KMS-11 (cell line): Measurements from ENCODE around the gene DAAM1.

Source experiments
- H2AFZ ChIP-seq: fragments of 200-600 bp; sonication (generic); 2 replicates; pipeline ENCODE4 v1.6.1; 2016; ENCODE audit warnings: antibody characterized with exemption, mixed run types, low read depth
- H3K27ac ChIP-seq: fragments of 200-600 bp; sonication (generic); 2 replicates; pipeline ENCODE4 v1.6.1; 2016; ENCODE audit warnings: mild to moderate bottlenecking, mixed run types
- H3K27me3 ChIP-seq: fragments of 200-600 bp; sonication (generic); 2 replicates; pipeline ENCODE4 v1.6.1; 2017; ENCODE audit warnings: mild to moderate bottlenecking, low read depth, mixed run types, moderate library complexity; ENCODE audit not compliant: insufficient read depth
- H3K36me3 ChIP-seq: fragments of 200-600 bp; sonication (generic); 2 replicates; pipeline ENCODE4 v1.6.1; 2017; ENCODE audit warnings: mild to moderate bottlenecking, mixed run types; ENCODE audit not compliant: insufficient read depth
- H3K4me1 ChIP-seq: fragments of 200-600 bp; sonication (generic); 2 replicates; pipeline ENCODE4 v1.6.1; 2016; ENCODE audit warnings: mild to moderate bottlenecking, low read depth, mixed run types; ENCODE audit not compliant: poor library complexity, severe bottlenecking
- H3K4me2 ChIP-seq: fragments of 200-600 bp; sonication (generic); 2 replicates; pipeline ENCODE4 v1.7.0; 2016; ENCODE audit warnings: mild to moderate bottlenecking, mixed run types
- H3K4me3 ChIP-seq: fragments of 200-600 bp; sonication (generic); IDR thresholded peaks from 2 replicates; pipeline ENCODE4 v1.6.1; 2017; ENCODE audit warnings: low read depth, low read length, mixed read lengths; ENCODE audit not compliant: insufficient read depth
- H3K79me2 ChIP-seq: fragments of 200-600 bp; sonication (generic); 2 replicates; pipeline ENCODE4 v1.6.1; 2016; ENCODE audit warnings: low read depth, mixed run types; ENCODE audit not compliant: insufficient read depth
- H3K9ac ChIP-seq: fragments of 200-600 bp; sonication (generic); 2 replicates; pipeline ENCODE4 v1.6.1; 2016; ENCODE audit warnings: mild to moderate bottlenecking, mixed run types
- H4K20me1 ChIP-seq: fragments of 200-600 bp; sonication (generic); 2 replicates; pipeline ENCODE4 v1.6.1; 2016; ENCODE audit warnings: mild to moderate bottlenecking, mixed run types; ENCODE audit not compliant: insufficient read depth
- CTCF ChIP-seq: fragments of 200-600 bp; sonication (generic); conservative IDR thresholded peaks from 2 replicates; pipeline ENCODE4 v1.6.1; 2017; ENCODE audit warnings: low read depth, mild to moderate bottlenecking, antibody characterized with exemption, low read length, moderate library complexity, mixed read lengths

Gene DAAM1

GRCh38 chr14:59333668-59334067 is 145.2 kb downstream of the DAAM1 start:
- H3K4me3 ChIP-seq: no peak overlapping the region
- no peak overlapping the region for H3K4me2 ChIP-seq
- no peak overlapping the region for H3K27ac ChIP-seq
- H3K4me1 ChIP-seq: no peaks in the 10 kb centered on the region
- H3K79me2 ChIP-seq: no peaks in the 10 kb centered on the region
- H2AFZ ChIP-seq: no peak overlapping the region
- H3K9ac ChIP-seq: no peak overlapping the region
- H3K27me3 ChIP-seq: no peaks in the 10 kb centered on the region
- no peaks in the 10 kb centered on the region for H4K20me1 ChIP-seq
- no peak for TF ChIP-seq CTCF
- H3K36me3 ChIP-seq: no peaks in the 10 kb centered on the region

- H4K20me1 ChIP-seq: no peaks in the 10 kb centered on the region
- H3K27me3 ChIP-seq: no peaks in the 10 kb centered on the region
- H2AFZ ChIP-seq: no peak overlapping the region
- H3K9ac ChIP-seq: no peak overlapping the region
- H3K79me2 ChIP-seq: no peaks in the 10 kb centered on the region
- no peak overlapping the region for H3K4me2 ChIP-seq
- H3K36me3 ChIP-seq: no peaks in the 10 kb centered on the region
- no peak overlapping the region for H3K4me3 ChIP-seq
- no peak for TF ChIP-seq CTCF
- H3K27ac ChIP-seq: no peak overlapping the region
- H3K4me1 ChIP-seq: no peaks in the 10 kb centered on the region
Observed at GRCh38 chr14:59334253-59334652, 145.8 kb downstream of the DAAM1 start.

GRCh38 chr14:59336098-59336497 is 147.6 kb downstream of the DAAM1 start:
- Histone ChIP-seq H3K4me3 (no peak overlapping the region), H4K20me1 (no peaks in the 10 kb centered on the region), H3K4me2 (no peak overlapping the region), H3K4me1 (no peaks in the 10 kb centered on the region), H2AFZ (no peak overlapping the region), H3K27me3 (no peaks in the 10 kb centered on the region), H3K79me2 (no peaks in the 10 kb centered on the region), H3K9ac (no peak overlapping the region), H3K27ac (no peak overlapping the region), H3K36me3 (no peaks in the 10 kb centered on the region)
- TF ChIP-seq CTCF: no peak

- no peaks in the 10 kb centered on the region for H3K4me1 ChIP-seq
Observed at GRCh38 chr14:59336706-59337105, 148.2 kb downstream of the DAAM1 start.

More at GRCh38 chr14:59336706-59337105, 148.2 kb downstream of the DAAM1 start:
- Histone ChIP-seq H3K4me2 (no peak overlapping the region), H3K27me3 (no peaks in the 10 kb centered on the region), H2AFZ (no peak overlapping the region), H3K79me2 (no peaks in the 10 kb centered on the region), H3K9ac (no peak overlapping the region), H3K4me3 (no peak overlapping the region), H3K27ac (no peak overlapping the region), H3K36me3 (no peaks in the 10 kb centered on the region), H4K20me1 (no peaks in the 10 kb centered on the region)
- TF ChIP-seq CTCF: no peak
